Suprapubic skin (tissue), 4 donors: ENCODE data around the gene NAA20. TPM values are rescaled to one million over a fixed set of nuclear protein-coding genes. Genes with fewer than 3 reads are reported as not detected.

Experiments
- DNase-seq, 2 donors: peaks; one replicate each; pipeline ENCODE4 v3.0.0-alpha.2; 2019; ENCODE audit warnings: low spot score in 2 of 2
- H3K27ac ChIP-seq: fragments of 200-600 bp; sonication (generic); one replicate; pipeline ENCODE4 v1.5.1; 2019
- H3K27me3 ChIP-seq: fragments of 200-600 bp; sonication (generic); one replicate; pipeline ENCODE4 v1.5.1; 2019
- H3K36me3 ChIP-seq: fragments of 200-600 bp; sonication (generic); one replicate; pipeline ENCODE4 v1.5.1; 2019
- H3K4me1 ChIP-seq: fragments of 200-600 bp; sonication (generic); one replicate; pipeline ENCODE4 v1.5.1; 2019
- H3K4me3 ChIP-seq: fragments of 200-600 bp; sonication (generic); one replicate; pipeline ENCODE4 v1.5.1; 2019; ENCODE audit warnings: mild to moderate bottlenecking
- H3K9me3 ChIP-seq: fragments of 200-600 bp; sonication (generic); one replicate; pipeline ENCODE4 v1.5.1; 2019
- CTCF ChIP-seq, 2 donors: fragments of 200-600 bp in 1 of 2; fragments of 450-650 bp in 1 of 2; sonication (generic) in 1 of 2; IDR thresholded peaks; one replicate each; pipeline ENCODE4 v1.5.1; 2016 to 2019; ENCODE audit warnings: antibody characterized with exemption in 2 of 2, mild to moderate bottlenecking in 1 of 2, moderate library complexity in 1 of 2
- EP300 ChIP-seq: sonication (generic); formaldehyde crosslinking; IDR thresholded peaks from one replicate; pipeline ENCODE4 v1.6.1; 2017; ENCODE audit warnings: antibody characterized with exemption
- POLR2A ChIP-seq, 2 donors: fragments of 450-650 bp; IDR thresholded peaks; one replicate each; pipeline ENCODE4 v1.6.1; 2017; ENCODE audit warnings: antibody characterized with exemption in 2 of 2, mild to moderate bottlenecking in 2 of 2, moderate library complexity in 2 of 2
- POLR2AphosphoS5 ChIP-seq, 3 donors: sonication (generic); formaldehyde crosslinking; IDR thresholded peaks; one replicate each; pipeline ENCODE4 v1.6.1; 2017; ENCODE audit warnings: antibody characterized with exemption in 3 of 3
- WGBS: methylation state at CpG from one replicate; pipeline ENCODE4 v1.1.5; 2018; 5-methylcytosine and 5-hydroxymethylcytosine counted together
- total RNA-seq, 4 donors: library from RNA; depleted of rRNA; stranded (reverse); fragments of >200 nt; gene quantifications; one replicate each; pipeline ENCODE4 v1.1.0, GENCODE V29; 2016

The NAA20 gene
- total RNA-seq, 4 donors from 2014 or later: 20.4 to 38.1 (median 36.5) TPM

GRCh38 chr20:19974630-19975435 is 42.3 kb upstream of the NAA20 start:
- peaks cover 61% of the 10 kb centered on the region for H3K4me1 ChIP-seq
- DNase-seq: peak; percentile 92 to 94
- no peaks in the 10 kb centered on the region for H3K27me3 ChIP-seq
- WGBS: 23% methylated on average over 40 of the region's 44 CpGs
- H3K9me3 ChIP-seq: no peaks in the 10 kb centered on the region
- peak overlapping the region; percentile 65 for H3K4me3 ChIP-seq
- H3K36me3 ChIP-seq: peaks cover 6% of the 10 kb centered on the region
- peak overlapping the region; percentile 91 for H3K27ac ChIP-seq
- peak in 2 of 3 donors; percentile 50 to 93 for TF ChIP-seq POLR2AphosphoS5 (IDR thresholded peaks at IDR 0.05)
- TF ChIP-seq CTCF (IDR thresholded peaks at IDR 0.05): no peak
- TF ChIP-seq EP300: no peak
- peak in 1 of 2 donors; percentile 65 for TF ChIP-seq POLR2A (IDR thresholded peaks at IDR 0.05)

DNA sequence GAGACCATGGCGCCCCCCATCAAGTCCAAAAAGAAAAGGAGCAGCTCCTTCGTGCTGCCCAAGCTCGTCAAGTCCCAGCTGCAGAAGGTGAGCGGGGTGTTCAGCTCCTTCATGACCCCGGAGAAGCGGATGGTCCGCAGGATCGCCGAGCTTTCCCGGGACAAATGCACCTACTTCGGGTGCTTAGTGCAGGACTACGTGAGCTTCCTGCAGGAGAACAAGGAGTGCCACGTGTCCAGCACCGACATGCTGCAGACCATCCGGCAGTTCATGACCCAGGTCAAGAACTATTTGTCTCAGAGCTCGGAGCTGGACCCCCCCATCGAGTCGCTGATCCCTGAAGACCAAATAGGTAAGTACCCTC is 41.7 kb upstream of the NAA20 start:
- TF ChIP-seq POLR2A (IDR thresholded peaks at IDR 0.05) (no peak), POLR2AphosphoS5 (IDR thresholded peaks at IDR 0.05) (no peak), EP300 (no peak), CTCF (IDR thresholded peaks at IDR 0.05) (no peak)
- 21% methylated on average over 8 of the region's 18 CpGs for WGBS
- H3K4me1 ChIP-seq: peaks cover 63% of the 10 kb centered on the region
- DNase-seq: no peak
- H3K27ac ChIP-seq: peak overlapping the region; percentile 91
- peak overlapping the region; percentile 65 for H3K4me3 ChIP-seq
- no peaks in the 10 kb centered on the region for H3K9me3 ChIP-seq
- H3K36me3 ChIP-seq: peaks cover 6% of the 10 kb centered on the region
- H3K27me3 ChIP-seq: no peaks in the 10 kb centered on the region

DNA sequence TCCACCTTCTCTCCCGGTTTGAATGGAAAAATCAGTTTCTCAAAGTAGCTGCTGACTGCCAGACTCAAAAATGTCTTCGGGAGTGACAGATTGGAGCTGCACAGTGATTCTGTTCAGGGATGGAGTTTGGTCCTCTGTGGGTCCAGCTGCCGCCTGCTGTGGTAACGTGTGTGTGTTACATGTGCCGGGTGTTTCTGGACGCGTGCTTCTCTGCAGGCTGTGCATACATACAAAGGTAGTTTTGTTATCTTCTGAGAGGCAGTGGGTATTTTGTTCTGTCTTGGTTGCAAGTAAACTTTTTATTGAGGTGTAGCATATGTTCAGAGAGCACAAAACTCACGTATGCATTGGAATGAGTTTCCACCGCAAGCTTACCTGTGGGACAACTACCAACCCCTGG is 41.3 kb upstream of the NAA20 start:
- DNase-seq: no peak
- H3K27me3 ChIP-seq: no peaks in the 10 kb centered on the region
- no peaks in the 10 kb centered on the region for H3K9me3 ChIP-seq
- TF ChIP-seq POLR2AphosphoS5 (IDR thresholded peaks at IDR 0.05): no peak
- no peak for TF ChIP-seq CTCF (IDR thresholded peaks at IDR 0.05)
- no peak for TF ChIP-seq POLR2A (IDR thresholded peaks at IDR 0.05)
- TF ChIP-seq EP300: no peak
- H3K27ac ChIP-seq: peak overlapping the region; percentile 91
- H3K4me3 ChIP-seq: peak overlapping the region; percentile 65
- peaks cover 6% of the 10 kb centered on the region for H3K36me3 ChIP-seq
- 24% methylated on average over 9 of the region's 9 CpGs for WGBS
- H3K4me1 ChIP-seq: peaks cover 68% of the 10 kb centered on the region

GRCh38 chr20:19976595-19977372 is 40.4 kb upstream of the NAA20 start:
- Histone ChIP-seq H3K36me3 (no peaks in the 10 kb centered on the region), H3K4me1 (peaks cover 76% of the 10 kb centered on the region), H3K27me3 (no peaks in the 10 kb centered on the region), H3K27ac (peak overlapping the region; percentile 91), H3K4me3 (peak overlapping the region; percentile 65), H3K9me3 (no peaks in the 10 kb centered on the region)
- WGBS: 5% methylated on average over 8 of the region's 8 CpGs
- DNase-seq: no peak
- TF ChIP-seq CTCF (IDR thresholded peaks at IDR 0.05) (no peak), POLR2AphosphoS5 (IDR thresholded peaks at IDR 0.05) (no peak), POLR2A (IDR thresholded peaks at IDR 0.05) (no peak), EP300 (no peak)

- DNase-seq: no peak
- Histone ChIP-seq H3K36me3 (no peaks in the 10 kb centered on the region), H3K9me3 (no peaks in the 10 kb centered on the region), H3K27ac (peak overlapping the region; percentile 91), H3K27me3 (no peaks in the 10 kb centered on the region), H3K4me1 (peaks cover 82% of the 10 kb centered on the region), H3K4me3 (peak overlapping the region; percentile 65)
- 25% methylated on average over 5 of the region's 5 CpGs for WGBS
- TF ChIP-seq EP300: no peak
- TF ChIP-seq POLR2A (IDR thresholded peaks at IDR 0.05): no peak
- no peak for TF ChIP-seq POLR2AphosphoS5 (IDR thresholded peaks at IDR 0.05)
- TF ChIP-seq CTCF (IDR thresholded peaks at IDR 0.05): no peak
These were observed 39.8 kb upstream of the NAA20 start for GRCh38 chr20:19977373-19977770.
